A549 (cell line): Measurements from ENCODE around the gene RIN1. TPM values are rescaled to one million over a fixed set of nuclear protein-coding genes. Genes with fewer than 3 reads are reported as not detected.

Source experiments
- ATAC-seq, 2 experiments: fragments of 200-7000 bp in 1 of 2; fragments of >200 bp in 1 of 2; cut with Nextera tagmentation in 1 of 2; cut with Tn5 transposase in 1 of 2; 3 replicates each; pipeline versions ENCODE4 v1.8.0 to v1.9.1; 2018 to 2020; ENCODE audit warnings: mild to moderate bottlenecking in 1 of 2, moderate library complexity in 1 of 2
- CTCF ChIA-PET: fragments of 300-600 bp; sonication (Branson Sonifier 250); formaldehyde crosslinking; extraction: SDS; loops from one replicate; lab custom pipeline; 2021; ENCODE audit warnings: antibody characterized with exemption, inconsistent platforms; lab: Yijun Ruan, JAX
- POLR2A ChIA-PET: fragments of 350-600 bp; formaldehyde crosslinking; extraction: SDS; loops from one replicate; lab custom pipeline; 2021; ENCODE audit warnings: antibody characterized with exemption, inconsistent platforms; lab: Yijun Ruan, JAX
- DNase-seq, 2 experiments: peaks; one replicate each; pipeline versions ENCODE4 v3.0.0 to v3.0.0-alpha.2; 2011 to 2016; ENCODE audit warnings: low read depth in 1 of 2, low spot score in 1 of 2
- FAIRE-seq: peaks from 2 replicates; lab custom pipeline; 2011; peaks lifted over from hg19 to GRCh38; lab: Jason Lieb, UNC
- H3K27ac ChIP-seq, 2 experiments: fragments of >200 bp; sonication (Bioruptor Twin); formaldehyde crosslinking; 3 replicates each; pipeline ENCODE4 v1.5.1; 2016 to 2017
- H3K4me1 ChIP-seq: fragments of >200 bp; sonication (Bioruptor Twin); formaldehyde crosslinking; 3 replicates; pipeline ENCODE4 v1.6.1; 2016
- H3K4me2 ChIP-seq: fragments of >200 bp; sonication (Bioruptor Twin); formaldehyde crosslinking; 3 replicates; pipeline ENCODE4 v1.6.1; 2016
- H3K4me3 ChIP-seq: fragments of >200 bp; sonication (Bioruptor Twin); formaldehyde crosslinking; 3 replicates; pipeline ENCODE4 v1.5.1; 2016
- H3K9me3 ChIP-seq: fragments of >200 bp; sonication (Bioruptor Twin); formaldehyde crosslinking; 3 replicates; pipeline ENCODE4 v1.6.1; 2016
- BCL3 ChIP-seq: fragments of >200 bp; sonication (Bioruptor Twin); formaldehyde crosslinking; IDR thresholded peaks from 3 replicates; pipeline ENCODE4 v1.6.1; 2016
- CHD4 ChIP-seq: fragments of 200-600 bp; sonication (generic); IDR thresholded peaks from 2 replicates; pipeline ENCODE4 v1.6.1; 2016; ENCODE audit warnings: antibody characterized with exemption, mild to moderate bottlenecking, borderline replicate concordance
- E2F6 ChIP-seq: IDR thresholded peaks from 2 replicates; pipeline ENCODE4 v1.6.1; 2012; ENCODE audit warnings: low read depth, borderline replicate concordance
- FOSB ChIP-seq: fragments of 250-450 bp; sonication (Bioruptor Pico); IDR thresholded peaks from 2 replicates; pipeline ENCODE4 v1.5.0; 2020; ENCODE audit warnings: mild to moderate bottlenecking, moderate library complexity
- FOXS1 ChIP-seq: fragments of 250-450 bp; sonication (Bioruptor Pico); IDR thresholded peaks from 2 replicates; pipeline ENCODE4 v1.5.0; 2020; ENCODE audit warnings: mild to moderate bottlenecking, moderate library complexity
- GATA3 ChIP-seq: IDR thresholded peaks from 2 replicates; pipeline ENCODE4 v1.6.1; 2012; ENCODE audit warnings: borderline replicate concordance
- HDAC2 ChIP-seq: fragments of 200-600 bp; sonication (generic); IDR thresholded peaks from 2 replicates; pipeline ENCODE4 v1.6.1; 2016
- HES2 ChIP-seq: fragments of >200 bp; sonication (Bioruptor Twin); formaldehyde crosslinking; IDR thresholded peaks from 2 replicates; pipeline ENCODE4 v1.6.1; 2016
- HMGXB4 ChIP-seq: fragments of 250-450 bp; sonication (Bioruptor Pico); IDR thresholded peaks from 2 replicates; pipeline ENCODE4 v1.5.0; 2021; ENCODE audit warnings: mild to moderate bottlenecking, moderate library complexity, borderline replicate concordance
- HOXA7 ChIP-seq: fragments of 250-450 bp; sonication (Bioruptor Pico); IDR thresholded peaks from 2 replicates; pipeline ENCODE4 v1.5.0; 2020; ENCODE audit warnings: mild to moderate bottlenecking, moderate library complexity
- HOXB5 ChIP-seq: fragments of 250-450 bp; sonication (Bioruptor Pico); IDR thresholded peaks from 2 replicates; pipeline ENCODE4 v1.5.0; 2020; ENCODE audit warnings: mild to moderate bottlenecking, moderate library complexity
- JUNB ChIP-seq: fragments of >200 bp; sonication (Bioruptor Twin); formaldehyde crosslinking; IDR thresholded peaks from 2 replicates; pipeline ENCODE4 v1.6.1; 2016
- MAFK ChIP-seq: fragments of 450-650 bp; IDR thresholded peaks from 2 replicates; pipeline ENCODE4 v1.6.1; 2014; ENCODE audit not compliant: partially characterized antibody
- NFE2L2 ChIP-seq: fragments of 150-350 bp; conservative IDR thresholded peaks from 2 replicates; pipeline ENCODE4 v1.6.1; 2014; ENCODE audit warnings: low read length
- NPAS2 ChIP-seq: fragments of 250-450 bp; sonication (Bioruptor Pico); IDR thresholded peaks from 2 replicates; pipeline ENCODE4 v1.8.0; 2022; ENCODE audit warnings: mild to moderate bottlenecking, moderate library complexity, borderline replicate concordance
- PHF8 ChIP-seq: fragments of 200-600 bp; sonication (generic); IDR thresholded peaks from 2 replicates; pipeline ENCODE4 v1.6.1; 2016; ENCODE audit warnings: low read depth, mild to moderate bottlenecking, antibody characterized with exemption, moderate library complexity, borderline replicate concordance
- REST ChIP-seq: fragments of 200-600 bp; sonication (generic); IDR thresholded peaks from 2 replicates; pipeline ENCODE4 v1.6.1; 2016; ENCODE audit warnings: antibody characterized with exemption, mild to moderate bottlenecking, moderate library complexity
- RNF2 ChIP-seq: fragments of 200-600 bp; sonication (generic); IDR thresholded peaks from 2 replicates; pipeline ENCODE4 v1.6.1; 2016; ENCODE audit warnings: low read depth, mild to moderate bottlenecking, antibody characterized with exemption, moderate library complexity, borderline replicate concordance
- SMC3 ChIP-seq: fragments of >200 bp; sonication (Bioruptor Twin); formaldehyde crosslinking; IDR thresholded peaks from 3 replicates; pipeline ENCODE4 v1.6.1; 2018; ENCODE audit warnings: inconsistent platforms
- USF2 ChIP-seq: fragments of 450-650 bp; IDR thresholded peaks from 2 replicates; pipeline ENCODE4 v1.6.1; 2014; ENCODE audit warnings: antibody characterized with exemption
- ZFP36 ChIP-seq: fragments of 450-650 bp; IDR thresholded peaks from 2 replicates; pipeline ENCODE4 v1.6.1; 2014; ENCODE audit warnings: borderline replicate concordance; ENCODE audit not compliant: partially characterized antibody
- WGBS: methylation state at CpG from one replicate; pipeline ENCODE4 v1.1.6; 2017; ENCODE audit errors: missing lambda C conversion rate; 5-methylcytosine and 5-hydroxymethylcytosine counted together
- polyA plus RNA-seq, 4 experiments: library from polyadenylated mRNA; depleted of rRNA in 3 of 4; stranded (reverse); fragments of >200 nt; fragmentation: RNase III in 1 of 4; extraction: RNeasy Plus Mini Kit Qiagen cat#74134 plus additional on column Dnase treatment in 1 of 4; gene quantifications; 2 replicates in 3 of 4; 3 replicates in 1 of 4; pipeline ENCODE4 v1.2.3, GENCODE V29; 2011 to 2017

RIN1 gene
- polyA plus RNA-seq, 2 of the 4 experiments (the other 2 are of a cell fraction): 2.0 to 9.3 TPM

- TF ChIP-seq USF2: no peak
- TF ChIP-seq GATA3: no peak
- TF ChIP-seq FOSB (CRISPR knock-in tag): no peak
- TF ChIP-seq ZFP36: no peak
- no peak for TF ChIP-seq HMGXB4
- TF ChIP-seq JUNB: no peak
- no peak for TF ChIP-seq PHF8
- TF ChIP-seq CHD4: no peak
- no peak for TF ChIP-seq BCL3
- TF ChIP-seq HES2: no peak
- TF ChIP-seq SMC3: no peak
- TF ChIP-seq HOXB5 (CRISPR knock-in tag): no peak
- no peak for TF ChIP-seq NPAS2
- no peak for TF ChIP-seq HOXA7 (CRISPR knock-in tag)
- TF ChIP-seq NFE2L2: no peak
- no peak for TF ChIP-seq RNF2
- no peak for TF ChIP-seq FOXS1
- TF ChIP-seq MAFK: no peak
- TF ChIP-seq, all 56 proteins: peak for 0
- Histone ChIP-seq H3K27ac (peak overlapping the region in 1 of 2 experiments; percentile 84; a peak in 1 of 6 replicates), H3K4me2 (peak overlapping the region; percentile 91; the same call in 1 of the 3 replicates), H3K4me1 (peaks cover 17% of the 10 kb centered on the region; the same call in 1 of the 3 replicates), H3K9me3 (no peaks in the 10 kb centered on the region), H3K4me3 (no peak overlapping the region)
- POLR2A ChIA-PET: no interaction called here
- ATAC-seq (no peak), DNase-seq (no peak), FAIRE-seq (no peak)
- CTCF ChIA-PET: interaction anchor here (0.6 to 1.4 kb wide), 3 partner anchors 11 to 1256 kb away, joined by 3 to 9 read pairs (median 3); partner anchors contain the start of gene NUDT8
- 77% methylated on average over 5 of the region's 5 CpGs for WGBS
Observed at GRCh38 chr11:66373265-66373664, 37.0 kb upstream of the RIN1 start.

GRCh38 chr11:66371627-66372415, 35.6 kb upstream of the RIN1 start, which contains the start of gene SLC29A2:
Gene SLC29A2 (minus strand): TSS chr11:66371760. CDS start chr11:66371591, 169 bp downstream.
- WGBS: 1% methylated on average over 17 of the region's 72 CpGs
- FAIRE-seq (no peak), ATAC-seq (peak; percentile 74 to 83), DNase-seq (peak; percentile 40 to 68)
- peaks cover 17% of the 10 kb centered on the region; the same call in 1 of the 3 replicates for H3K4me1 ChIP-seq
- peak within 1 kb of the TSS; percentile 84 to 85 for H3K27ac ChIP-seq
- peak within 1 kb of the TSS; percentile 91 for H3K4me2 ChIP-seq
- peak within 1 kb of the TSS; percentile 98 for H3K4me3 ChIP-seq
- no peaks in the 10 kb centered on the region for H3K9me3 ChIP-seq
- POLR2A ChIA-PET: interaction anchor here (0.7 kb wide), 1 partner anchor 27 kb away, joined by 4 read pairs; the partner anchor contains the start of gene BRMS1
- CTCF ChIA-PET: interaction anchor here (1.1 to 5.4 kb wide), 3 partner anchors 9 to 17 kb away, joined by 9 to 31 read pairs (median 17); no protein-coding TSS in a partner anchor
- TF ChIP-seq REST (no peak), E2F6 (peak; percentile 44; the same call in 1 of the 2 replicates), USF2 (no peak), HMGXB4 (no peak), PHF8 (peak; percentile 42; the same call in 1 of the 2 replicates), RNF2 (0 out of 2 replicates have a peak, but pooled peaks have one; percentile 65), HDAC2 (no peak)
